Trophoblast cell (in vitro differentiated cells and primary cell): Measurements from ENCODE around the gene RFTN1.

Experiments
- DNase-seq, 2 donors: peaks; one replicate each; pipeline ENCODE4 v3.0.0-alpha.2; 2016
- H2AFZ ChIP-seq: 2 replicates; pipeline ENCODE4 v1.6.1; 2013; ENCODE audit warnings: low read length, moderate library complexity, mild to moderate bottlenecking; ENCODE audit not compliant: insufficient read depth, poor library complexity
- H2AK5ac ChIP-seq: 2 replicates; pipeline ENCODE4 v1.6.1; 2013; ENCODE audit warnings: mild to moderate bottlenecking, low read length
- H2BK120ac ChIP-seq: 2 replicates; pipeline ENCODE4 v1.6.1; 2013; ENCODE audit warnings: low read length, mild to moderate bottlenecking, moderate library complexity; ENCODE audit not compliant: insufficient read depth, poor library complexity
- H2BK12ac ChIP-seq: 2 replicates; pipeline ENCODE4 v1.6.1; 2013; ENCODE audit warnings: mild to moderate bottlenecking, low read length, moderate library complexity
- H2BK5ac ChIP-seq: 2 replicates; pipeline ENCODE4 v1.6.1; 2013; ENCODE audit warnings: low read length, low read depth, moderate library complexity, mild to moderate bottlenecking; ENCODE audit not compliant: poor library complexity
- H3K14ac ChIP-seq: 2 replicates; pipeline ENCODE4 v1.6.1; 2013; ENCODE audit warnings: mild to moderate bottlenecking, low read length
- H3K18ac ChIP-seq: 2 replicates; pipeline ENCODE4 v1.6.1; 2013; ENCODE audit warnings: mild to moderate bottlenecking, low read length
- H3K23ac ChIP-seq: 2 replicates; pipeline ENCODE4 v1.6.1; 2013; ENCODE audit warnings: low read length
- H3K27ac ChIP-seq: 2 replicates; pipeline ENCODE4 v1.5.1; 2013; ENCODE audit warnings: low read depth, mild to moderate bottlenecking, inconsistent platforms, low read length, moderate library complexity
- H3K27me3 ChIP-seq: 2 replicates; pipeline ENCODE4 v1.6.1; 2013; ENCODE audit warnings: inconsistent platforms, mild to moderate bottlenecking, low read length, moderate library complexity; ENCODE audit not compliant: insufficient read depth
- H3K36me3 ChIP-seq, 2 experiments: 1 replicate in 1 of 2; 2 replicates in 1 of 2; pipeline ENCODE4 v1.6.1; 2013; ENCODE audit warnings: low read length in 2 of 2, mild to moderate bottlenecking in 2 of 2, moderate library complexity in 1 of 2; ENCODE audit not compliant: insufficient read depth in 2 of 2, control insufficient read depth in 1 of 2
- H3K4ac ChIP-seq: 2 replicates; pipeline ENCODE4 v1.6.1; 2013; ENCODE audit warnings: low read depth, mild to moderate bottlenecking, low read length, moderate library complexity
- H3K4me1 ChIP-seq, 2 experiments: 1 replicate in 1 of 2; 2 replicates in 1 of 2; pipeline ENCODE4 v1.6.1; 2013; ENCODE audit warnings: low read length in 2 of 2, mild to moderate bottlenecking in 2 of 2, moderate library complexity in 1 of 2; ENCODE audit not compliant: insufficient read depth in 2 of 2, control insufficient read depth in 1 of 2
- H3K4me2 ChIP-seq: 2 replicates; pipeline ENCODE4 v1.6.1; 2013; ENCODE audit warnings: inconsistent platforms, mild to moderate bottlenecking, low read length, moderate library complexity
- H3K4me3 ChIP-seq: 2 replicates; pipeline ENCODE4 v1.5.1; 2013; ENCODE audit warnings: mild to moderate bottlenecking, low read depth, low read length, inconsistent platforms
- H3K79me1 ChIP-seq: one replicate; pipeline ENCODE4 v1.6.1; 2013; ENCODE audit warnings: low read length
- H3K79me2 ChIP-seq: 2 replicates; pipeline ENCODE4 v1.6.1; 2013; ENCODE audit warnings: low read length, mild to moderate bottlenecking; ENCODE audit not compliant: control insufficient read depth, insufficient read depth, poor library complexity
- H3K9ac ChIP-seq: 2 replicates; pipeline ENCODE4 v1.6.1; 2013; ENCODE audit warnings: mild to moderate bottlenecking, low read length
- H3K9me3 ChIP-seq: 2 replicates; pipeline ENCODE4 v1.6.1; 2013; ENCODE audit warnings: low read depth, mild to moderate bottlenecking, control low read depth, inconsistent platforms, low read length; ENCODE audit not compliant: insufficient read depth
- H4K12ac ChIP-seq: 2 replicates; pipeline ENCODE4 v1.6.1; 2013; ENCODE audit warnings: low read depth, mild to moderate bottlenecking, low read length, moderate library complexity
- H4K8ac ChIP-seq: 2 replicates; pipeline ENCODE4 v1.6.1; 2013; ENCODE audit warnings: low read depth, mild to moderate bottlenecking, low read length, moderate library complexity
- H4K91ac ChIP-seq: one replicate; pipeline ENCODE4 v1.6.1; 2013; ENCODE audit warnings: low read depth, mild to moderate bottlenecking, low read length, moderate library complexity
- WGBS: extraction: QIAGEN DNeasy Blood & Tissue Kit; methylation state at CpG from one replicate; pipeline ENCODE4 v1.1.7; 2013; ENCODE audit warnings: missing lambda C conversion rate; ENCODE audit not compliant: insufficient read length, insufficient coverage; ENCODE audit errors: extremely low coverage; 5-methylcytosine and 5-hydroxymethylcytosine counted together

RFTN1 gene

GRCh38 chr3:16409032-16409431, 104.5 kb downstream of the RFTN1 start:
- no peaks in the 10 kb centered on the region for H3K79me1 ChIP-seq
- WGBS: no CpG with 5 or more reads among the region's 6 CpGs
- H3K4me2 ChIP-seq: no peak overlapping the region
- peaks cover 2% of the 10 kb centered on the region for H3K9me3 ChIP-seq
- no peak overlapping the region for H3K14ac ChIP-seq
- H3K23ac ChIP-seq: no peak overlapping the region
- no peak overlapping the region for H2AFZ ChIP-seq
- DNase-seq: no peak
- H3K18ac ChIP-seq: no peak overlapping the region
- H3K9ac ChIP-seq: no peak overlapping the region
- no peak overlapping the region for H3K27ac ChIP-seq
- no peaks in the 10 kb centered on the region for H3K36me3 ChIP-seq
- no peaks in the 10 kb centered on the region for H3K79me2 ChIP-seq
- no peak overlapping the region for H4K8ac ChIP-seq
- H3K4me1 ChIP-seq: no peaks in the 10 kb centered on the region
- no peak overlapping the region for H2AK5ac ChIP-seq
- no peak overlapping the region for H2BK120ac ChIP-seq
- H4K12ac ChIP-seq: no peak overlapping the region
- no peak overlapping the region for H2BK5ac ChIP-seq
- H3K4me3 ChIP-seq: no peak overlapping the region
- no peak overlapping the region for H3K4ac ChIP-seq
- no peaks in the 10 kb centered on the region for H3K27me3 ChIP-seq
- no peak overlapping the region for H2BK12ac ChIP-seq
- no peak overlapping the region for H4K91ac ChIP-seq

GRCh38 chr3:16407366-16407765, 106.1 kb downstream of the RFTN1 start:
- Histone ChIP-seq H3K27me3 (no peaks in the 10 kb centered on the region), H3K9ac (no peak overlapping the region), H4K91ac (no peak overlapping the region), H3K4me2 (no peak overlapping the region), H3K36me3 (no peaks in the 10 kb centered on the region), H3K18ac (no peak overlapping the region), H3K23ac (no peak overlapping the region), H2BK120ac (no peak overlapping the region), H3K79me1 (no peaks in the 10 kb centered on the region), H3K4me3 (no peak overlapping the region), H2BK12ac (no peak overlapping the region), H3K14ac (no peak overlapping the region), H3K4ac (no peak overlapping the region), H2AK5ac (no peak overlapping the region), H2AFZ (no peak overlapping the region), H4K8ac (no peak overlapping the region), H3K9me3 (no peaks in the 10 kb centered on the region), H2BK5ac (no peak overlapping the region), H3K4me1 (no peaks in the 10 kb centered on the region), H4K12ac (no peak overlapping the region), H3K27ac (no peak overlapping the region), H3K79me2 (no peaks in the 10 kb centered on the region)
- no peak for DNase-seq
- no CpG with 5 or more reads among the region's 2 CpGs for WGBS

- no peak overlapping the region for H3K4me3 ChIP-seq
Observed at GRCh38 chr3:16406579-16406978, 106.9 kb downstream of the RFTN1 start.

GRCh38 chr3:16406166-16406565, 107.3 kb downstream of the RFTN1 start:
- H2AK5ac ChIP-seq: no peak overlapping the region
- no peaks in the 10 kb centered on the region for H3K27me3 ChIP-seq
- no peaks in the 10 kb centered on the region for H3K9me3 ChIP-seq
- no peak overlapping the region for H2BK5ac ChIP-seq
- no peak overlapping the region for H3K4ac ChIP-seq
- H4K8ac ChIP-seq: no peak overlapping the region
- no peak overlapping the region for H2AFZ ChIP-seq
- DNase-seq: peak in 1 of 2 donors; percentile 42
- no peaks in the 10 kb centered on the region for H3K79me2 ChIP-seq
- H4K12ac ChIP-seq: no peak overlapping the region
- no CpG with 5 or more reads among the region's 6 CpGs for WGBS
- no peak overlapping the region for H3K23ac ChIP-seq
- H4K91ac ChIP-seq: no peak overlapping the region
- H3K79me1 ChIP-seq: no peaks in the 10 kb centered on the region
- no peak overlapping the region for H3K18ac ChIP-seq
- no peak overlapping the region for H3K4me2 ChIP-seq
- no peak overlapping the region for H3K14ac ChIP-seq
- H3K4me1 ChIP-seq: no peaks in the 10 kb centered on the region
- H3K27ac ChIP-seq: no peak overlapping the region
- no peaks in the 10 kb centered on the region for H3K36me3 ChIP-seq
- H3K4me3 ChIP-seq: no peak overlapping the region
- no peak overlapping the region for H2BK120ac ChIP-seq
- H2BK12ac ChIP-seq: no peak overlapping the region
- no peak overlapping the region for H3K9ac ChIP-seq

More at GRCh38 chr3:16406579-16406978, 106.9 kb downstream of the RFTN1 start:
- Histone ChIP-seq H3K4ac (no peak overlapping the region), H2BK120ac (no peak overlapping the region), H3K9me3 (no peaks in the 10 kb centered on the region), H3K4me2 (no peak overlapping the region), H3K36me3 (no peaks in the 10 kb centered on the region), H2AFZ (no peak overlapping the region), H3K4me1 (no peaks in the 10 kb centered on the region), H4K8ac (no peak overlapping the region), H3K14ac (no peak overlapping the region), H4K12ac (no peak overlapping the region), H3K23ac (no peak overlapping the region), H4K91ac (no peak overlapping the region), H2BK12ac (no peak overlapping the region), H3K27me3 (no peaks in the 10 kb centered on the region), H3K18ac (no peak overlapping the region), H3K27ac (no peak overlapping the region), H3K79me1 (no peaks in the 10 kb centered on the region), H3K9ac (no peak overlapping the region), H2AK5ac (no peak overlapping the region), H3K79me2 (no peaks in the 10 kb centered on the region), H2BK5ac (no peak overlapping the region)
- no peak for DNase-seq
- WGBS: no CpG with 5 or more reads among the region's 2 CpGs
